HG03097 (cell line): Measurements from ENCODE around the gene YBEY.

Source experiments
- ATAC-seq: cut with Tn5 transposase; IDR thresholded peaks from one replicate; pipeline ENCODE4 v1.9.1; 2021; ENCODE audit not compliant: unreplicated experiment, low FRiP score

The YBEY gene

DNA sequence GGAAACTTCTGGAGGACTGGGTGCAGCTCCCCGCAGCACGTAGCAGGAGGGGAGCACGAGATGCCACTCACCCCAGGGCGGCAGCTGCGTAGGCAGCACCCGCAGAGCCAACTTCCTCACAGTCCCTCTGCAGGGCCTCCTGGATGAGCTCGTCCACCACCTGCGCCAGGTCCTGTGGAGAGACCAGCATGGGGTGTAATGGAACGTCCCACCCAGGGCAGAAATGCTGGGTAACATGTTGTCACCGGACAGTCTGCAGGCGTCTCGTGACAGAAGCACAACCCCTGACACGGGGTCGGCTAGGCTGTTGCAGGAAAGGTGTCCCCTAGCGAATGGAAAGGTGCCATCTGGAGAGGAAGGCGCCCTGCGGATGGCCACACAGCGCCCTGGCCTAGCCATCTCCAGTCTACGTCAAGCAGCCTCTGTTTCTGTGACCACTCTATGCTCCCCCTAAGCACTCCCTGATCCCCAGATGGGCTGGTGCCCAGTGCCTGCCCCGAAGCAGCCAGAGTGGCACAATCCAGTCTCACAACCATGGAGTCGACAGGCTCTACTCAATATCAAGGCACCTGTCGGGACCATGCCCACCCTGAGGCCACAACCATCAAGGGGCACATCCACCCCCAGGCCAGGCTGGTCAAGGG, 22.0 kb upstream of the YBEY start:
- no peak for ATAC-seq

GRCh38 chr21:46264690-46265144, 21.4 kb upstream of the YBEY start:
- ATAC-seq, result no peak

GRCh38 chr21:46265736-46266525, 20.2 kb upstream of the YBEY start:
- ATAC-seq, result no peak

DNA sequence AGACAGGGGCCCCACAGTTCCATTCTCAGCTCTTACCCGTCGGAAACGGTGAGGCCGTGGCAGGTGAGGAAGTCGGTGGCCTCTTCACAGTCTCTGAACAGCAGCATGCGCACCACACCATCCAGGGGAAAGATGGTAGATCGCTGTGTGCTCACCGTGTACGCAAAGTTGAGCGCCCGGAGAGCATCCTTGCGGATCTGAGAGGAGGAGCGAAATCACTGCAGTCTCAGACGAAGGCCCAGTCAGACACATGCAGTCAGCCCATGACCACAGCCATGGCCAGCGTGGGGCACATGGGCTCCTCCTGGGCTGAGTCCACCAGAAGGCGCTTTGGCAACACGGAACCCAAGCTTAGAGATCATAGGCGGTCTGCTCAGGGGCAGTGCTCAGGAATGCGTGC, 19.2 kb upstream of the YBEY start:
- no peak for ATAC-seq

- no peak for ATAC-seq
Measured at GRCh38 chr21:46268371-46268770, 17.8 kb upstream of the YBEY start.

GRCh38 chr21:46269466-46269865, 16.7 kb upstream of the YBEY start:
- no peak for ATAC-seq

DNA sequence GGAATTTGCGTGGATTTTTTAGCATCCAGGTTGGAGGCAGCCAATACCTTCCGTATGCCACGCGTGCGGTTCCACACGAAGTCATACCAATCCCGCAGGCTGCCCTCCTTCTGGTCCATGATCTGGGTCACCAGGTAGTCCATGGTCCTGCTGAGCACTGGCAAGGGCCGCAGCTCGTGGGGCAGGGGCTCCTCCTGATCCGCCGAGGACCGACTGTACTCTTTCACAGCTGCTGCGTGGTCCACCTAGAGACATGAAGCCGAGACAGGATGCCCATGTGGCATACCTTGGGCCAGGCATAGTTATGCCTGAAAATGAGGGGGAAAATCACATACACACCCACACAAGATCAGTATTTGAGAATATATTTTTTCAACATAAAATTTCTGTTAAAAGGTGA, 12.8 kb upstream of the YBEY start:
- no peak for ATAC-seq

- ATAC-seq, result no peak
Measured at GRCh38 chr21:46274797-46275390, 11.2 kb upstream of the YBEY start.

DNA sequence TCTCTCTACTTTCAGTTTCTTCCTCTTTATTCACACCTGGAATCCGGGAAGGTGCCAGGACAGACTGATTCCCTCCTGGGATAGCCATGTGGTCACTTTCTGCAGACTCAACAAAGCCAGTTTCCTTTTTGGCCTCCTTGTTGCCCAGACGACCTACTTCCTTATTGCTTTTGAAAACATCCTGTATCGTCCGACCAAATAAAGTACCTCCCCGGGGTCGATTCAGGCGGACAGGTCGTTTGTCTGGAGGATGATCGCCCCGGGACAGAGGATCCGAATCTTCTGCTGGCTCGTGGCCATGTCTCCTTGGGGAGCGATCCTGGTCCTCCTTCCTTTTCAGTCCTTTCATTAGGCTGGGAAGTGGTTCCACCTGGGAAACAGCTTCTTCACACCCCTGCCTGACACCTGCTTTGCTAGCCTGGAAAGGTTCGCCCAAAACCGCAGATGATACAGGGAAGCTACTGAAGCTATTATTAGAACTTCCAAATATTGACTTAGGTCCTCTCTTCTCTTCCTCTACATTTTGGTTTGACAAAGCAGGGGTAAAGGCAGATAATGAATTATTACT, 2.0 kb upstream of the YBEY start:
- no peak for ATAC-seq

GRCh38 chr21:46284733-46285132, 1.4 kb upstream of the YBEY start:
- no peak for ATAC-seq

DNA sequence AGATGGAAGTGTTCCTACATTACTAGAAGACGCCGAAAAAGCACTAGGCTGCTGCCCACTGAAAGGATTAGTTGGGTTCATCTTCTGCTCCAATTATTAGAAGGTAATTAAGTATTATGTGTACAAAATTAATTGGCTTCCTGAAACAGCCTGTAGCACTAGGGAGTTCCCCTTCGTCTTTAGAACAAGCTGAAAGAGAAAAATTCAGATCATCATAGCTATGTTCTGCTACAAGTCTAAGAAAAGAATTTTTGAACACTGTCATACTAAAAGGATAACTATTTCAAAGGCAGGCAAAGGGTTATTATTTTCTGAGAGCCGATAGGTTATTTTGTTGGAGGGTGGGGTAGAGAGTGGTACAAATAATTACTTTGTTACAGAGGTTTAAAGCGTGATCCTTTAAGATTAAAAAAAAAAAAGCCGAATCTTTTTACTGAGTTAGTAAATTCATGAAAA, 908 bp upstream of the YBEY start, which contains the start of gene MCM3AP:
Gene MCM3AP, minus strand, starts transcription at position 406 of the 456 bp plus-strand sequence. Its CDS starts 325 bp downstream, at position 81.
- no peak for ATAC-seq

- no peak for ATAC-seq
Measured at GRCh38 chr21:46286648-46287002, 483 bp downstream of the YBEY start.

GRCh38 chr21:46287541-46287940, 1.4 kb downstream of the YBEY start:
- ATAC-seq, result no peak

DNA sequence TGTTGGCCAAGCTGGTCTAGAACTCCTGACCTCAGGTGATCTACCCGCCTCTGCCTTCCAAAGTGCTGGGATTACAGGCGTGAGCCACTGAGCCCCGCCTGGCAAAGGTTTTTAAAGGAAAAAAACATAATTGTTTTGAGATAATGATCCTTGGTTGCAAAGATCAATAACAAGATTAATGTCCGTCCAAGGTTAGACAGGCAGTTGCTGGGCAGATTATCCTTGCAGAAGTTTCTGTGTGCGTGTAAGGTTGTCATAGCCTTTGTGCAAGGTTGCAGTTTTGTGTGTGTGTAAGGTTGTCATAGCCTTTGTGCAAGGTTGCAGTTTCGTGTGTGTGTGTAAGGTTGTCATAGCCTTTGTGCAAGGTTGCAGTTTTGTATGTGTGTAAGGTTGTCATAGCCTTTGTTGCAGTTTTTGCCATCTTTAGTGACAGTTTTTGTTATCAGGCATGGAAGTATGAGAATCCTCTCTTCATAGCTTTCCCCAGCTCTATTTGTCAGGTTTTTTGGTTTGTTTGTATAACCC, 3.6 kb downstream of the YBEY start:
- no peak for ATAC-seq

DNA sequence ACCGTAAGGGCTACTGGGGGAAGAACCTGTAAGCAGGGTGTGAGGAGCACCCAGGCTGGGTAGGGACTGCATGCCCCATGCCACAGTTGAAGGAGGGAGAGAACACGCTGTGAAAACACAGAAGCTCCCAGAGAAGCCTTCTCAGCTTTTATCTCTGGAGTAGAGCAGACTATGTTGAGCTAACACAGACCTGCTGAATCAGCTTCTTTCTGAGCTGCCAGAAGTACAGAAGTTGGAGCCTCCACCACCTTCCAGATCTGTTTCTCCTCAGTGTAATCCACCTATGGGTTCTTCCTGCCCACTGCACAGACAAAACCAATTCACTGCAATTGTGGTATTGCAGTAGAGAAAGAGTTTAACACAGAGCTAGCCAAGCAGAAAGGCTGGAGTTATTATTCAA, 5.4 kb downstream of the YBEY start:
- no peak for ATAC-seq

DNA sequence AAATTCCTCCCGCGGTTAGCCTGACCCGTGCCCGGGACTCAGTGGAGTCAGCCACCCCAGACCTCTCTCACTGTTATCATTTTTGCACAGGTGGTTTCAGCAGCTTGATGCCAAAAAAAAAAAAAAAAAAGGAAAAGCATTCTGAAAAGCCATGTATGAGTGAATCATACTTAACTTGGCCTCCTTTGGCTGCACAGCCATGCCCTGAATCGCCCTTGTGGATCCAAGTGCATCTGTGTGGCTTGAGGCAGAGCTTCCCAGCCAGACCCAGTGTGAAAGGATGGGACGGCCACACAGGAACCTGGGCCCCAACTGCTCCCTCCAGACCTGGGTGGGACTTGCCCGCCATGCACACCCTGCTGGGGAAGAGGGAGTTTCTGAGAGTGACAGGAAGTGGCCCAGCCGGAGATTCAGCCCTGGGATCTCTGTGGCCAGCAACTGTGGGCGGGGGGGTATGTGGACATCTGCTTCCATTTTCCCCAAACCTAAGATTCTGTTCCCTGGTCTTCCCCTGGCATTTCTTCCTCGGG, 8.6 kb downstream of the YBEY start:
- ATAC-seq, result no peak

DNA sequence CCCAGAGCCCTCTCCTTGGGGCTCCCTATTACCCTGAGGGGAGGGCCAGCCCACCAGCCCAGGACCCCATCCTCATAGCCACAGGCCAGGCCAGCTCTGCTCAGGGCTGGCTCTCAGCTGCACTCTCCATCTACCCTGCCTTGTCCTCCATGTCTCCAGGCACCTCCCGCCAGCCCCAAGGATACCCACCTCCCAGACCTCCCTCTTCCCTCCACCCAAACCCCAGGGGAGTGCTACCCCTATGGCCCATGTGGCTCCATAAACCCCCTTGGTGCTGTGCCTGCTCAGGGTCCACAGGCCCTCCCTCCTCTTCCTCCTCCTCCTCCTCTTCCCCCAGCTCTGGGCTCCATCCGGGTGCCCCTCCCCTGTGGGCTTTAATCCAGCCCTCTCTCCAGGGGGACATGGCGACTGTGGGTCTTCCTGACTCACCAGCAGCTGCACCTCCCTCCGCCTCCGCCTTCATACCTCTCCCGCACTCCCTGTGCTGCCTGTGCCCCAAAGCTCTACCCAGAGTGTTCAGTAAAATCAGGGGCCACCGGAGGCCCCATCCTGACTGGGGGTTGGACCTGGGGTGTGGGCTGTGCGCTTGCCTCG, 9.1 kb downstream of the YBEY start:
- no peak for ATAC-seq

GRCh38 chr21:46295996-46296752, 10.0 kb downstream of the YBEY start:
- ATAC-seq, result no peak

GRCh38 chr21:46297338-46298271, 11.5 kb downstream of the YBEY start:
- no peak for ATAC-seq
